Measurements from ENCODE around the gene ITGB4. TPM values are rescaled to one million over a fixed set of nuclear protein-coding genes. Genes with fewer than 3 reads are reported as not detected.

Gene ITGB4
- total RNA-seq, 3 donors from 2014 or later, result 153 to 307 (median 246) TPM

DNA sequence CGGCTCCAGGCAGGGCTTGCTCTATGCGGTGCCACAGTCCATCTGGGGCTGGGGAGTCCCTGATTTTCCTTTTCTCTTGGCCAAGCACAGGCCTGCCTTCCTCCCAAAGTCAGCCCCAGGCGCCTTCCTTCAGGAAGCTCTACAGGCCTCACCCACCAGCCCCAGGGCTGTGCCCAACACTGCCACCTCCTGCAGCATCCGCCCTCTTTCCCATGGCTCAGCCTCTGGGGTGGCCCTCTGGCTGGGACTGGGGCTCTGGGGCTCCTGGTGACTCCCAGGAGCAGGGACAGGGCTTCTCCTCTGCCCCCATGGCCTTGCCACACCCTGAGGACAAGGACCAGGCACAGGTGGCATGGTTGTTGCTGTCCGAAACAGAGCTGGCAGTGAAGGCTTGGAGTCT lies 817 bp downstream of the ITGB4 start:
- Histone ChIP-seq H3K4me1 (ENCODE audit: low read depth) (peaks cover 24% of the 10 kb centered on the region), H3K36me3 (ENCODE audit: low read depth) (no peaks in the 10 kb centered on the region), H3K4me3 (peak overlapping the region; percentile 48), H3K9me3 (no peaks in the 10 kb centered on the region)
- ATAC-seq (peak; percentile 58), DNase-seq (peak; percentile 74 to 82 (median 81))
- TF ChIP-seq, protein P1, sequence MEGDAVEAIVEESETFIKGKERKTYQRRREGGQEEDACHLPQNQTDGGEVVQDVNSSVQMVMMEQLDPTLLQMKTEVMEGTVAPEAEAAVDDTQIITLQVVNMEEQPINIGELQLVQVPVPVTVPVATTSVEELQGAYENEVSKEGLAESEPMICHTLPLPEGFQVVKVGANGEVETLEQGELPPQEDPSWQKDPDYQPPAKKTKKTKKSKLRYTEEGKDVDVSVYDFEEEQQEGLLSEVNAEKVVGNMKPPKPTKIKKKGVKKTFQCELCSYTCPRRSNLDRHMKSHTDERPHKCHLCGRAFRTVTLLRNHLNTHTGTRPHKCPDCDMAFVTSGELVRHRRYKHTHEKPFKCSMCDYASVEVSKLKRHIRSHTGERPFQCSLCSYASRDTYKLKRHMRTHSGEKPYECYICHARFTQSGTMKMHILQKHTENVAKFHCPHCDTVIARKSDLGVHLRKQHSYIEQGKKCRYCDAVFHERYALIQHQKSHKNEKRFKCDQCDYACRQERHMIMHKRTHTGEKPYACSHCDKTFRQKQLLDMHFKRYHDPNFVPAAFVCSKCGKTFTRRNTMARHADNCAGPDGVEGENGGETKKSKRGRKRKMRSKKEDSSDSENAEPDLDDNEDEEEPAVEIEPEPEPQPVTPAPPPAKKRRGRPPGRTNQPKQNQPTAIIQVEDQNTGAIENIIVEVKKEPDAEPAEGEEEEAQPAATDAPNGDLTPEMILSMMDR (IDR thresholded peaks at IDR 0.05), result no peak
- intact Hi-C loops (cut with DNase I, micrococcal nuclease), result no loop called here

DNA sequence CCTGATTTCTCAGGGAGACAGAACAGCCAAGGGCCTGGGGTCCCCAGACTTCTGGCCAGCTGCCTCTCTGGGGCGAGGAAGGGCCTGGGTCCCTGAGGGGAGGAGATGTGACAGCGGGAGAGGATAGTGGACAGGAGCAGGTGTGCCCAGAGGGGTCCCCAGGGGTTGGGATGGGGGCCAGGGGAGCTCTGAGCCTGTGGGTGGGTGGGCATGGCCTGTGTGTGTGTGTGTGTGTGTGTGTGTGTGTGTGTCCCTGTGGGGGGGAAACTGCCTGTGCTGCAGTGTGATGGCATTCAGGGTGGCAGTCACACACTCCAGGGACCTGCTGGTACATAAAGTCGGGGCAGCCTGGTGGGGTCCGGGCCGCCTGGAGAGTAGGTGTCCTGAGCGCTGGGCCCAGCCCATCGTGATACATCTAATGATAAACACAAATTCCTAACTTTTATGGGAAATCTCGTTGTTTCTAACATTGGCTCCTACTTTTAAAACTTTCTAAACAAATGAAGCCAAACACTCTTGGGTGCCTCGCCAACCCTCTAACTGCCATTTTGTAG lies 1.4 kb downstream of the ITGB4 start:
- Histone ChIP-seq H3K36me3 (ENCODE audit: low read depth) (no peaks in the 10 kb centered on the region), H3K9me3 (no peaks in the 10 kb centered on the region), H3K4me3 (peak overlapping the region; percentile 48), H3K4me1 (ENCODE audit: low read depth) (peaks cover 24% of the 10 kb centered on the region)
- DNase-seq (peak in 2 of 3 donors; percentile 29 to 53), ATAC-seq (no peak)
- intact Hi-C loops (cut with DNase I, micrococcal nuclease), result no loop called here
- TF ChIP-seq, protein P1 (IDR thresholded peaks at IDR 0.05), result no peak

DNA sequence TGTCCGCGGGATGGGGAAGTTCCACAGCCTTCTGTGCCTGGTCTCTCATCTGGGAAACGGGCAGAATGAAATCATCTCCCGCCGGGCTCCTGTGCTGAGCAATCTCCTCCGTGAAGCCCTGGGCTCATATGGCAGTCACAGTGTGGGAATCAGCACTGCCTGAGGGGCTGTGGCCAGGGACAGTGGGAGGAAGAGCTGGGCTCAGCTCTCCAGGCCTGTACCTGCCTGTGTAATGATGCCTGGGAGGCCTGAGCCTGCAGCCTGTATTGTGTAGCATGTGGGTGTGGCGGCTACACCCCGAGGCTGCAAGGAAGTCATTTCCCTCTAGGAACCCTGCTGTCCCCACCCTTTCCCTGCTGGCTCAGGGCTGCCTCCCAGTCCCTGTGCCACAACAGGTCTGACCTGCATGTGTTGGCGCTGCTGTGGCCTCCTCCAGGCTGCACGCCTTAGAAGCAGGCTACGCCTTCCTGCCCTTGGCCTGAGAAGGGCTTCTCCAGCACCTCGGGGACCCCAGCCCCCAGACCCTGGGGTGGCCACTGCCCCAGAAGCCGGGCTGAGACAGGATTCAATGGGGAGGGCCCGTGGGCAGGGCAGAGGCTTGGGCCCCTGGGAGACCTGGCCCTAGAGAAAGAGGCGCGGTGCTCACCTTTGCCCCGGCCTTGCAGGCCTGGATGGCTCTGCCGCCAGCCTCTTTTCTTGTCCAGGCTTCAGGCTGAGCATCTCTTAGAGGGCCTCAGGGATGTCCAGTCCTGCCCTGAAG lies 2.1 kb downstream of the ITGB4 start:
- peak; percentile 77 for ATAC-seq
- DNase-seq, result peak; percentile 89 to 92 (median 91)
- H3K4me1 ChIP-seq (ENCODE audit: low read depth), result peaks cover 24% of the 10 kb centered on the region
- H3K36me3 ChIP-seq (ENCODE audit: low read depth), result no peaks in the 10 kb centered on the region
- TF ChIP-seq, protein P1 (IDR thresholded peaks at IDR 0.05), result no peak
- no peak overlapping the region for H3K4me3 ChIP-seq
- H3K9me3 ChIP-seq, result no peaks in the 10 kb centered on the region
- intact Hi-C loops (cut with DNase I, micrococcal nuclease), result no loop called here

DNA sequence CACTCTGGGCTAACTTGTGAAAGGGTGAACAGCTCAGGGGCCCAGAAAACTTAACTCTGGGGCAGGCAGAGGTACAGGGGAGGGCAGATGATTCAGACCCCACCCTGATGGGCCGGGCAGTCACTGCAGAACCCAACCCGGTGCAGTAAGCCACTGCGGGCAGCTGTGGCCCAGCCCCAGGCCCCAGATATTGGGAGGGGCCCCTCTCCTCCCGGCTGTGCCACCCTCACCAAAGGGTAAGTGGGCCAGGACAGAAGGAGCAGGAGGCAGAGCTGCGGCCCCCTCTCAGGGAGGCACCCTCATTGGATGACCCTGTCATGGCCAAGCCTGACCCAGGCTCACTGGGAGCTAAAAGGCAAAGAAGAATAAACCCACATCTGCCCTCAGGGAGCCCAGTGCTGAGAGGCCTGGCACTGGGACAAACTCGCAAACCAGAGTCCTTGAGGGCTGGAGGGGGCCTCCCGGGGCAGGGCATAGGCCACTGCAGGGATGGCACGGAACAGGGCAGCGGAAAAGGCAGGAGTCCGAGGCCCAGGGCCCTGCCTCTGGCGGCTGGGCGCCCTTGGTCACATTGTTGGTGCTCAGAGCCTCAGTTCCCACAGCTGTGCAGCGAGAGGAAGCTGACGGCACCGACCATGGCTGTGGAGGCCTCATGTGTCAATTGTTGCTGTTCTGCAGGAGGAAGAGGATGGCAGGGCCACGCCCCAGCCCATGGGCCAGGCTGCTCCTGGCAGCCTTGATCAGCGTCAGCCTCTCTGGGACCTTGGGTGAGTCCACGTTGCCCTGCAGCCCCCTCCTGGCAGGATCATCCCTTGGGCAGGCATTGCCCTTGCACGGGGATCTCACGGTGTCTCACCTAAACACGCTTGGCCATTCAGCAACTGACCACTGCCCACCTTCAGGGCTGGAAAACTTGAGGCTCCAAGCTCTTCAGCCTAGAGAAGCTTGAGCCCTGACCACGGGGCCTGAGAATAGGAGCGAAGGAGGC lies 3.1 kb downstream of the ITGB4 start:
- H3K4me1 ChIP-seq (ENCODE audit: low read depth), result peaks cover 24% of the 10 kb centered on the region
- TF ChIP-seq, protein P1 (IDR thresholded peaks at IDR 0.05), result no peak
- peaks cover 3% of the 10 kb centered on the region for H3K36me3 ChIP-seq (ENCODE audit: low read depth)
- ATAC-seq, result no peak
- no peaks in the 10 kb centered on the region for H3K9me3 ChIP-seq
- peak in 2 of 3 donors; percentile 34 to 53 for DNase-seq
- intact Hi-C loops (cut with DNase I, micrococcal nuclease), result no loop called here
- H3K4me3 ChIP-seq, result no peak overlapping the region

DNA sequence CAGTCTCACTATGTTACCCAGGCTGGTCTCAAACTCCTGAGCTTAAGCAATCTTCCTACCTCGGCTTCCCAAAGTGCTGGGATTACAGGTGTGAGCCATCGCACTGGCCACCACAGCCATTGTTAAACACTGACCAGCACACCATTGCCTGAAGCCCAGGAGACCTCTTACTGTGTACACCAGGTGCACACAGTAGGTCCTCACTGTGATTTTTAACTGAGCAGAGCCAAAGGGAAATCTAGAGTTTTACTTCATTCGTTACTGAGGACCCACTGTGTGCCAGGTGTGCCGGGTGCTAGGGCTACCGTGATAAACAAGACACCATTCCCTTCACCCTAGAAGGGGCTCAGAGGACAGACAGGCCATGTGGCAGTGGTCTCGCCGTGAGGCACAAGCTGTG lies 4.2 kb downstream of the ITGB4 start:
- intact Hi-C loops (cut with DNase I, micrococcal nuclease), result no loop called here
- TF ChIP-seq, protein P1 (IDR thresholded peaks at IDR 0.05), result no peak
- Histone ChIP-seq H3K36me3 (ENCODE audit: low read depth) (peaks cover 6% of the 10 kb centered on the region), H3K9me3 (no peaks in the 10 kb centered on the region), H3K4me1 (ENCODE audit: low read depth) (peaks cover 18% of the 10 kb centered on the region), H3K4me3 (no peak overlapping the region)
- ATAC-seq (no peak), DNase-seq (no peak)

Measured in mucosa of descending colon (tissue), 3 donors.